ENCODE results near the gene TIGAR.

- no peak for TF ChIP-seq CTCF (IDR thresholded peaks at IDR 0.05)
- TF ChIP-seq POLR2A (IDR thresholded peaks at IDR 0.05) = no peak
Measured at GRCh38 chr12:4293966-4294505, 27.0 kb upstream of the TIGAR start.

Measured in lower leg skin (tissue), 3 donors.